GM12875 (cell line): Measurements from ENCODE around the gene IQGAP3.
"Not testable (repeated sequence)": the region's sequence is repeated elsewhere in the genome, so short reads cannot be mapped to it uniquely, and the experiment has no call there.

Experiments used
- H3K4me3 ChIP-seq: one replicate; pipeline ENCODE4 v1.5.1; 2011; ENCODE audit warnings: low read depth, low read length, control low read depth
- TF ChIP-seq, protein P1 (sequence below): IDR thresholded peaks from 2 replicates; pipeline ENCODE4 v1.5.1; 2011; ENCODE audit warnings: low read depth, mild to moderate bottlenecking, control low read depth, inconsistent platforms, low read length, moderate library complexity, borderline replicate concordance; ENCODE audit not compliant: insufficient read depth

The IQGAP3 gene

GRCh38 chr1:156612666-156613065 is 40.3 kb upstream of the IQGAP3 start:
- TF ChIP-seq, protein P1, sequence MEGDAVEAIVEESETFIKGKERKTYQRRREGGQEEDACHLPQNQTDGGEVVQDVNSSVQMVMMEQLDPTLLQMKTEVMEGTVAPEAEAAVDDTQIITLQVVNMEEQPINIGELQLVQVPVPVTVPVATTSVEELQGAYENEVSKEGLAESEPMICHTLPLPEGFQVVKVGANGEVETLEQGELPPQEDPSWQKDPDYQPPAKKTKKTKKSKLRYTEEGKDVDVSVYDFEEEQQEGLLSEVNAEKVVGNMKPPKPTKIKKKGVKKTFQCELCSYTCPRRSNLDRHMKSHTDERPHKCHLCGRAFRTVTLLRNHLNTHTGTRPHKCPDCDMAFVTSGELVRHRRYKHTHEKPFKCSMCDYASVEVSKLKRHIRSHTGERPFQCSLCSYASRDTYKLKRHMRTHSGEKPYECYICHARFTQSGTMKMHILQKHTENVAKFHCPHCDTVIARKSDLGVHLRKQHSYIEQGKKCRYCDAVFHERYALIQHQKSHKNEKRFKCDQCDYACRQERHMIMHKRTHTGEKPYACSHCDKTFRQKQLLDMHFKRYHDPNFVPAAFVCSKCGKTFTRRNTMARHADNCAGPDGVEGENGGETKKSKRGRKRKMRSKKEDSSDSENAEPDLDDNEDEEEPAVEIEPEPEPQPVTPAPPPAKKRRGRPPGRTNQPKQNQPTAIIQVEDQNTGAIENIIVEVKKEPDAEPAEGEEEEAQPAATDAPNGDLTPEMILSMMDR = no peak

GRCh38 chr1:156610072-156610471 is 37.7 kb upstream of the IQGAP3 start:
- not testable (repeated sequence) for H3K4me3 ChIP-seq

More at GRCh38 chr1:156612666-156613065, 40.3 kb upstream of the IQGAP3 start:
- no peak overlapping the region for H3K4me3 ChIP-seq

DNA sequence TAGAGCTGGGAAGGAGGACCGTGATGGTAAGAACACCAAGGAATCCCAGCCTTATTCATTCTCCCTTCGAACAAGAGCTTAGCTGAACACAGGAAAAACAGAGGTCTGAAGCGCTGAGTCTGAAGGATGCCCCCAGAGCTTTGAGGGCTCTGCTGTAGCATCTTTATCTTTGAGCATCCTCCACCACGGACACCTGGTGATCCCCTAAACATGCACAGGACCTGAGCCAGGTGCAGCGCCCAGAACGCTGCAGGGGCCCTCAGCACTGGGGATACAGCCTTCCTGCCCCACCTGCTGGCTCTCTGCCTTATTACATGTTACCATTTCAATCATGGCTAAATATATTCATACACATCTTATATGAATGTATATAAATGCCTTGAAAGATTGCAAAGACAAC is 36.6 kb upstream of the IQGAP3 start:
- TF ChIP-seq, protein P1 = peak; percentile 65
- H3K4me3 ChIP-seq = no peak overlapping the region

DNA sequence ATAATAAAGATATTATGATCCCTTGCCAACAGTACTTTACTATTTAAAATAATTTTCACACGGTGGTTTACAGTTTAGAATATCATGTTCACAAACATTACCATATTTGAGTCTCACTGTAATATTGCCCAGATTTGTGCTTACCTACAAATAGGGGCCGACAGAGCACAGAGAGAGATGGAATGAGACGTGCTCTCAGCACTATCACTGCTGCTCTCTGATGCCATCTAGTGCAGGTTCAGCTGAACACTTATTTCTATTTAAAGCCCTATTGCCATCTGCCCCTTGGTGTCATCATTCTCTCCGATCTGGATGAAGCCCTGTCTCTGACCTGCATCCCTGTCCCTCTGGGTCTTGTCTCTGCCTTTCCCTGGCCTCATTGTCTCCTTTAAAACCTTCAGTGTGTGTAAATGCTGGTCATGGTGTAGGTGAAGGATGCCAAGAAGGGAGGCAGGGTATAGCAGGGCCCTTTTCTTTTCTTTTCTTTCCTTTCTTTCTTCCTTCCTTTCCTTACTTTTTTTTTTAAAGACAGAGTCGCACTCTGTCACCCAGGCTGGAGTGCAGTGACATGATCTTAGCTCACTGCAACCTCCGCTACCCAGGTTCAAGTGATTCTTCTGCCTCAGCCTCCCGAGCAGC is 35.8 kb upstream of the IQGAP3 start:
- TF ChIP-seq, protein P1 = peak; percentile 78
- no peak overlapping the region for H3K4me3 ChIP-seq

DNA sequence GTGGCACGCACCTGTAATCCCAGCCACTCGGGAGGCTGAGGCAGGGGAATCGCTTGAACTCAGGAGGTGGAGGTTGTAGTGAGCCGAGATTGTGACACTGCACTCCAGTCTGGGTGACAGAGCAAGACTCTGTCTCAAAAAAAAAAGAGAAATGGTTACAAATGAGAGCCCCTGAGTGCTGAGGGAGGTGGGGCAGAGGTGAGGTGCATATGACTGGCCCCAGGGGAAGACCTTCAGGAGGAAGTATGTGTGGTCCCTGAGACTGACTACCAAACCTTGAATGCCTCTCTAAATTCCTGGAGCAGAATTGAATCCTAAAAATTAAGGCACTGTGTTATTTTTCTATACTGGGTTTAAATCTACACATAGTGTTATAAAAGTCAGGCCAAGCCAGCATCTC is 35.0 kb upstream of the IQGAP3 start:
- H3K4me3 ChIP-seq = not testable (repeated sequence)

DNA sequence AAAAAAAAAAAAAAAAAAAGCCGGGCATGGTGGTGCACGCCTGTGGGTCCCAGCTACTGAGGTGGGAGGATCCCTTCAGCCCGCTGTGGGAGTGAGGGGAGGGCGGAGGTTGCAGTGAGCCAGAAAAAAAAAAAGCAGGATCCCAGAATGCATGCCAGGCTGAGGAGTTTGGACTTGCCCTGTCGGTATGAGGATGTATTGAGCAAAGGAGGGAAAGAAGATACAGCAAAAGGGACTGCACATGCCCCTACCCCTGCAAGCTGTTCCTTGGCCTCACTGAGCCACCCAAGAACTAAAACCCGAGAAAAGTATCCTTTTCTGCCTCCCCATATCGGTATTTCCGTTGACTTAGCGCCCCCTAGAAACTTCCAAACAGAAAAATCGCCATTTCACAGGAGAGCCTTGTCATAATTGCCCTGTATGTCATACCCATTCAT is 30.2 kb upstream of the IQGAP3 start:
- TF ChIP-seq, protein P1 = peak; percentile 25; the same call in 1 of the 2 replicates
- no peak overlapping the region for H3K4me3 ChIP-seq

- TF ChIP-seq, protein P1 = no peak
Observed at GRCh38 chr1:156601892-156602291, 29.5 kb upstream of the IQGAP3 start.

GRCh38 chr1:156601122-156601830 is 28.9 kb upstream of the IQGAP3 start, which contains the start of gene GPATCH4:
GPATCH4 (minus strand) TSS chr1:156601479.
- TF ChIP-seq, protein P1 = no peak
- peak within 1 kb of the TSS; percentile 67 for H3K4me3 ChIP-seq

More at GRCh38 chr1:156601892-156602291, 29.5 kb upstream of the IQGAP3 start:
- H3K4me3 ChIP-seq = peak overlapping the region; percentile 67
